Bronchial epithelial cell (primary cell): ENCODE results near the gene EIF4G3. TPM values are rescaled to one million over a fixed set of nuclear protein-coding genes. Genes with fewer than 3 reads are reported as not detected.

Source experiments
- DNase-seq: peaks from one replicate; pipeline ENCODE4 v3.0.0-alpha.2; 2010; ENCODE audit warnings: low read depth
- FAIRE-seq: peaks from 2 replicates; lab custom pipeline; 2011; peaks lifted over from hg19 to GRCh38; lab: Jason Lieb, UNC
- H3K27me3 ChIP-seq: 2 replicates; pipeline ENCODE4 v1.5.1; 2011; ENCODE audit warnings: low read length; ENCODE audit not compliant: control insufficient read depth, insufficient read depth
- H3K36me3 ChIP-seq: 2 replicates; pipeline ENCODE4 v1.5.1; 2011; ENCODE audit warnings: low read length; ENCODE audit not compliant: control insufficient read depth, insufficient read depth
- H3K4me3 ChIP-seq: 2 replicates; pipeline ENCODE4 v1.5.1; 2011; ENCODE audit warnings: mild to moderate bottlenecking, low read depth, low read length, control low read depth
- CTCF ChIP-seq: IDR thresholded peaks from 2 replicates; pipeline ENCODE4 v1.5.1; 2011; ENCODE audit warnings: mild to moderate bottlenecking, moderate library complexity, low read length, control low read depth, inconsistent platforms; ENCODE audit not compliant: insufficient read depth, severe bottlenecking
- total RNA-seq: library from RNA; depleted of rRNA; stranded (reverse); fragments of >200 nt; gene quantifications from 2 replicates; pipeline ENCODE4 v1.2.1, GENCODE V29; 2014

The EIF4G3 gene
- total RNA-seq, 1 donor from 2014 or later: 20.5 TPM

GRCh38 chr1:20964540-20965484 is 211.9 kb downstream of the EIF4G3 start:
- Histone ChIP-seq H3K27me3 (no peaks in the 10 kb centered on the region), H3K36me3 (peaks cover 1% of the 10 kb centered on the region), H3K4me3 (no peak overlapping the region)
- FAIRE-seq (no peak), DNase-seq (no peak)
- no peak for TF ChIP-seq CTCF

DNA sequence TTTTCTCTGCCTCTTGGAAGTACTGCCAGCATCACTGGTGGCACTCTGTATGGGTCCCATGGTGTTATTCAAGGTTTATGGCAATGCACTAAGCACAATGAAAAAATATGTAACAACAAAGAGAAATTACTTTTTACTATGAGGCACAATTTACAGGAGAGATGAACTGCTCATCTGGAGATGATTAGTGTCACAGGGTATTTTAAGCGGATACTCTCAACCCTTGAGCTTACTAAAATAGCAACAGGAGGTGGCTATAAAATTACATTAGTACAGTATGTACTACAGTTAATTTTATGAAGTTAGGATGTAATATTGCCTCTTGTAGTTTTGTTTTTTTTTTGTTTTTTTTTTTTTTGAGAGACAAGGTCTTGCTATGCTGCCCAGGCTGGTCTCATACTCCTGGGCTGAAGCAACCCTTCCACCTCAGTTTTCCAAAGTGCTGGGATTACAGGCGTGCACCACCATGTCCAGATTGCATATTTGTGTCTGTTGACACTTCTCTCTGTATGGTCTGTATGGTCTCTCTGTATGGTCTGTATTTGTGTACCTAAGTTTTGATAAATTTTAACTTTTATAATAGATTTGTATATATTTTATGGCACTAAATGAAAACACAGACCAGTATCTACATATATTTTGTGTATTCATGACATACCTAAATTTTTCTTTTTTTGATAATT is 214.0 kb downstream of the EIF4G3 start:
- H3K4me3 ChIP-seq: no peak overlapping the region
- FAIRE-seq (no peak), DNase-seq (no peak)
- no peaks in the 10 kb centered on the region for H3K36me3 ChIP-seq
- no peak for TF ChIP-seq CTCF
- H3K27me3 ChIP-seq: no peaks in the 10 kb centered on the region

DNA sequence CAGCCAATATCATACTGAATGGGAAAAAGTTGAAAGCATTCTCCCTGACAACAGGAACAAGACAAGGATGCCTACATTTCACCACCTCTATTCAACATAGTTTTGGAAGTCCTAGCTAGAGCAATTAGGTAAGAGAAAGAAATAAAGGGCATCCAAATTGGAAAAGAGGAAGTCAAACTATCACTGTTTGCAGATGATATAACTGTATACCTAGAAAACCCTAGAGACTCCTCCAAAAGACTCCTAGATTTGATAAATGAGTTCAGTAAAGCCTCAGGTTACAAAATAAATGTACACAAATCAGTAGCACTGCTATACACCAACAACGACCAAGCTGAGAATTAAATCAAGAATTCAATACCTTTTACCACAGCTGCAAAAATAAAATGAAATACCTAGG is 218.3 kb downstream of the EIF4G3 start:
- FAIRE-seq: no peak
- no peak for TF ChIP-seq CTCF

GRCh38 chr1:20956272-20956671 is 220.4 kb downstream of the EIF4G3 start:
- no peaks in the 10 kb centered on the region for H3K36me3 ChIP-seq
- no peak for TF ChIP-seq CTCF
- no peak overlapping the region for H3K4me3 ChIP-seq
- H3K27me3 ChIP-seq: no peaks in the 10 kb centered on the region
- DNase-seq (peak; percentile 4), FAIRE-seq (no peak)

More for the DNA sequence above, 218.3 kb downstream of the EIF4G3 start:
- no peaks in the 10 kb centered on the region for H3K36me3 ChIP-seq
- DNase-seq: no peak
- no peaks in the 10 kb centered on the region for H3K27me3 ChIP-seq
- no peak overlapping the region for H3K4me3 ChIP-seq

DNA sequence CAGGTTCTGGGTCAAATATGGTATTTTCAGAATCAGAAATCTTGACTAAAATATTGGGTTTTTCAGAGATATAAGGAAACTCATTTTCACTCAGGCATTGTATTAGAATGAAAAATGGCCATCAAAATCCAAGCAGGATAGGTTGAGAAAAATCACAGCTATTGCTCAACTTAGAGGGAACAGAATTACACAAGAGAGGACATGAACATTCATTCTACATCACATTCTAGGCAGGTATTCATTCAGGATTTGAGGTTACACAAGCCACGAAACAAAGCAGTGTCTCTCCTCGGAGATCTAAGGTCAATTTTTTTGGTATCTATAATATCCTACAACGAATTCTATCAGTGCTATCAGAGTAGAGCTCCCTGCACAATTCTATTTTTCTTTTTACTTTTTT is 226.0 kb downstream of the EIF4G3 start:
- no peak for FAIRE-seq
- TF ChIP-seq CTCF: no peak
- peak; percentile 48 for DNase-seq

More for the DNA sequence above, 226.0 kb downstream of the EIF4G3 start:
- H3K36me3 ChIP-seq: peaks cover 1% of the 10 kb centered on the region
- H3K4me3 ChIP-seq: no peak overlapping the region
- no peaks in the 10 kb centered on the region for H3K27me3 ChIP-seq
